Immature natural killer cell (primary cell): ENCODE measurements around the gene MEI4. TPM values are rescaled to one million over a fixed set of nuclear protein-coding genes. Genes with fewer than 3 reads are reported as not detected.
"Not testable (repeated sequence)": the region's sequence is repeated elsewhere in the genome, so short reads cannot be mapped to it uniquely, and the experiment has no call there.

Source experiments
- DNase-seq, 3 donors: peaks; one replicate each; pipeline ENCODE4 v3.0.0; 2022; ENCODE audit warnings: mixed read lengths in 1 of 3
- H3K27ac Mint-ChIP-seq, 6 donors: one replicate each; pipeline ENCODE4 v1.8.0; 2020; ENCODE audit warnings: mixed read lengths in 6 of 6, mild to moderate bottlenecking in 5 of 6, inconsistent platforms in 4 of 6, moderate library complexity in 3 of 6
- H3K27me3 Mint-ChIP-seq, 3 donors: one replicate each; pipeline ENCODE4 v1.8.0; 2020 to 2021; ENCODE audit warnings: low read depth in 3 of 3, mild to moderate bottlenecking in 3 of 3, mixed read lengths in 3 of 3, moderate library complexity in 3 of 3, inconsistent platforms in 1 of 3
- H3K36me3 Mint-ChIP-seq, 3 donors: one replicate each; pipeline ENCODE4 v1.8.0; 2020; ENCODE audit warnings: mixed read lengths in 3 of 3, inconsistent platforms in 2 of 3, mild to moderate bottlenecking in 2 of 3
- H3K4me1 Mint-ChIP-seq, 2 donors: one replicate each; pipeline ENCODE4 v1.8.0; 2020; ENCODE audit warnings: inconsistent platforms in 2 of 2, mild to moderate bottlenecking in 2 of 2, mixed read lengths in 2 of 2, moderate library complexity in 1 of 2
- H3K4me3 Mint-ChIP-seq, 5 donors: one replicate each; pipeline ENCODE4 v1.8.0; 2020; ENCODE audit warnings: mild to moderate bottlenecking in 5 of 5, mixed read lengths in 5 of 5, inconsistent platforms in 3 of 5, moderate library complexity in 3 of 5
- H3K9me3 Mint-ChIP-seq, 6 donors: one replicate each; pipeline ENCODE4 v1.8.0; 2020; ENCODE audit warnings: mild to moderate bottlenecking in 6 of 6, mixed read lengths in 6 of 6, inconsistent platforms in 4 of 6, moderate library complexity in 3 of 6
- polyA plus RNA-seq, 3 donors: library from polyadenylated mRNA; unstranded; fragments of 300-500 nt; fragmentation: Illumina TruSeq; gene quantifications; one replicate each; pipeline ENCODE4 v1.2.3, GENCODE V29; 2021

MEI4 gene
- polyA plus RNA-seq, 3 donors from 2014 or later = not detected

GRCh38 chr6:77650098-77650663 lies 2.7 kb upstream of the MEI4 start:
- DNase-seq = peak in 2 of 3 donors; percentile 0 to 1
- H3K27ac Mint-ChIP-seq = no peak overlapping the region
- H3K27me3 Mint-ChIP-seq = peaks cover 0 to 3% (median 1%) of the 10 kb centered on the region in 3 donors

GRCh38 chr6:77653816-77654215 lies 977 bp downstream of the MEI4 start:
- Mint-ChIP-seq H3K4me3 (no peak overlapping the region), H3K27me3 (peaks cover 0 to 3% (median 1%) of the 10 kb centered on the region in 3 donors), H3K27ac (no peak overlapping the region), H3K9me3 (peaks cover 8 to 36% (median 19%) of the 10 kb centered on the region in 6 donors), H3K4me1 (peaks cover 0 to 5% of the 10 kb centered on the region in 2 donors), H3K36me3 (peaks cover 0 to 5% (median 0%) of the 10 kb centered on the region in 3 donors)
- no peak for DNase-seq

More at GRCh38 chr6:77650098-77650663, 2.7 kb upstream of the MEI4 start:
- peaks cover 0 to 6% of the 10 kb centered on the region in 2 donors for H3K4me1 Mint-ChIP-seq
- H3K9me3 Mint-ChIP-seq = peaks cover 4 to 31% (median 10%) of the 10 kb centered on the region in 6 donors
- peak overlapping the region in 4 of 5 donors; percentile 8 to 50 (median 26) for H3K4me3 Mint-ChIP-seq
- H3K36me3 Mint-ChIP-seq = no peaks in the 10 kb centered on the region

GRCh38 chr6:77655035-77655434 lies 2.2 kb downstream of the MEI4 start:
- H3K4me3 Mint-ChIP-seq, H3K27me3 Mint-ChIP-seq, H3K36me3 Mint-ChIP-seq, H3K27ac Mint-ChIP-seq, DNase-seq, H3K4me1 Mint-ChIP-seq: not testable (repeated sequence)
- H3K9me3 Mint-ChIP-seq = peaks cover 8 to 32% (median 19%) of the 10 kb centered on the region in 6 donors

GRCh38 chr6:77656999-77657764 lies 4.3 kb downstream of the MEI4 start:
- H3K27ac Mint-ChIP-seq = no peak overlapping the region
- peaks cover 0 to 5% (median 0%) of the 10 kb centered on the region in 3 donors for H3K36me3 Mint-ChIP-seq
- no peaks in the 10 kb centered on the region for H3K27me3 Mint-ChIP-seq
- H3K4me1 Mint-ChIP-seq = no peaks in the 10 kb centered on the region
- H3K4me3 Mint-ChIP-seq = no peak overlapping the region
- H3K9me3 Mint-ChIP-seq = peaks cover 3 to 20% (median 13%) of the 10 kb centered on the region in 6 donors
- DNase-seq = no peak

- H3K4me1 Mint-ChIP-seq = no peaks in the 10 kb centered on the region
- no peak overlapping the region for H3K27ac Mint-ChIP-seq
- no peak overlapping the region for H3K4me3 Mint-ChIP-seq
- H3K36me3 Mint-ChIP-seq = no peaks in the 10 kb centered on the region
- H3K9me3 Mint-ChIP-seq = peaks cover 3 to 12% (median 10%) of the 10 kb centered on the region in 6 donors
- DNase-seq = no peak
- no peaks in the 10 kb centered on the region for H3K27me3 Mint-ChIP-seq
Observed at GRCh38 chr6:77666340-77666739, 13.5 kb downstream of the MEI4 start.

GRCh38 chr6:77666846-77667245 lies 14.0 kb downstream of the MEI4 start:
- H3K36me3 Mint-ChIP-seq = no peaks in the 10 kb centered on the region
- H3K27ac Mint-ChIP-seq = no peak overlapping the region
- no peaks in the 10 kb centered on the region for H3K4me1 Mint-ChIP-seq
- no peaks in the 10 kb centered on the region for H3K27me3 Mint-ChIP-seq
- peaks cover 3 to 12% (median 10%) of the 10 kb centered on the region in 6 donors for H3K9me3 Mint-ChIP-seq
- no peak overlapping the region for H3K4me3 Mint-ChIP-seq
- no peak for DNase-seq

GRCh38 chr6:77669913-77670312 lies 17.1 kb downstream of the MEI4 start:
- H3K27ac Mint-ChIP-seq = no peak overlapping the region
- no peaks in the 10 kb centered on the region for H3K27me3 Mint-ChIP-seq
- peaks cover 3 to 12% (median 7%) of the 10 kb centered on the region in 6 donors for H3K9me3 Mint-ChIP-seq
- no peak overlapping the region for H3K4me3 Mint-ChIP-seq
- no peak for DNase-seq
- no peaks in the 10 kb centered on the region for H3K36me3 Mint-ChIP-seq
- no peaks in the 10 kb centered on the region for H3K4me1 Mint-ChIP-seq

GRCh38 chr6:77674211-77674610 lies 21.4 kb downstream of the MEI4 start:
- H3K36me3 Mint-ChIP-seq = no peaks in the 10 kb centered on the region
- DNase-seq = no peak
- no peaks in the 10 kb centered on the region for H3K4me1 Mint-ChIP-seq
- no peak overlapping the region for H3K4me3 Mint-ChIP-seq
- no peak overlapping the region for H3K27ac Mint-ChIP-seq
- peaks cover 0 to 10% (median 3%) of the 10 kb centered on the region in 6 donors for H3K9me3 Mint-ChIP-seq
- H3K27me3 Mint-ChIP-seq = peaks cover 0 to 1% (median 0%) of the 10 kb centered on the region in 3 donors

GRCh38 chr6:77678048-77678447 lies 25.2 kb downstream of the MEI4 start:
- Mint-ChIP-seq H3K27me3 (peaks cover 0 to 1% (median 1%) of the 10 kb centered on the region in 3 donors), H3K4me1 (no peaks in the 10 kb centered on the region), H3K36me3 (no peaks in the 10 kb centered on the region), H3K4me3 (no peak overlapping the region), H3K27ac (no peak overlapping the region), H3K9me3 (peaks cover 0 to 12% (median 9%) of the 10 kb centered on the region in 6 donors)
- no peak for DNase-seq

GRCh38 chr6:77683515-77683914 lies 30.7 kb downstream of the MEI4 start:
- Mint-ChIP-seq H3K4me1 (no peaks in the 10 kb centered on the region), H3K27me3 (peaks cover 0 to 1% (median 0%) of the 10 kb centered on the region in 3 donors), H3K36me3 (no peaks in the 10 kb centered on the region), H3K4me3 (no peak overlapping the region), H3K27ac (no peak overlapping the region), H3K9me3 (peaks cover 1 to 29% (median 7%) of the 10 kb centered on the region in 6 donors)
- no peak for DNase-seq

GRCh38 chr6:77686931-77687330 lies 34.1 kb downstream of the MEI4 start:
- peaks cover 6 to 17% (median 10%) of the 10 kb centered on the region in 6 donors for H3K9me3 Mint-ChIP-seq
- H3K4me3 Mint-ChIP-seq = no peak overlapping the region
- H3K36me3 Mint-ChIP-seq = no peaks in the 10 kb centered on the region
- H3K27me3 Mint-ChIP-seq = no peaks in the 10 kb centered on the region
- DNase-seq = no peak
- no peaks in the 10 kb centered on the region for H3K4me1 Mint-ChIP-seq
- H3K27ac Mint-ChIP-seq = no peak overlapping the region

GRCh38 chr6:77688649-77689048 lies 35.8 kb downstream of the MEI4 start:
- Mint-ChIP-seq H3K9me3 (peaks cover 4 to 17% (median 9%) of the 10 kb centered on the region in 6 donors), H3K4me3 (no peak overlapping the region), H3K27ac (no peak overlapping the region), H3K36me3 (no peaks in the 10 kb centered on the region), H3K27me3 (no peaks in the 10 kb centered on the region), H3K4me1 (no peaks in the 10 kb centered on the region)
- DNase-seq = no peak

- H3K9me3 Mint-ChIP-seq = peaks cover 24 to 39% (median 31%) of the 10 kb centered on the region in 6 donors
- not testable (repeated sequence) for H3K4me1 Mint-ChIP-seq, H3K4me3 Mint-ChIP-seq, H3K27me3 Mint-ChIP-seq, H3K27ac Mint-ChIP-seq, DNase-seq, H3K36me3 Mint-ChIP-seq
Observed at GRCh38 chr6:77700095-77700494, 47.3 kb downstream of the MEI4 start.

GRCh38 chr6:77707603-77708002 lies 54.8 kb downstream of the MEI4 start:
- Mint-ChIP-seq H3K4me3 (no peak overlapping the region), H3K27me3 (no peaks in the 10 kb centered on the region), H3K36me3 (peaks cover 0 to 7% (median 0%) of the 10 kb centered on the region in 3 donors), H3K27ac (no peak overlapping the region), H3K9me3 (peaks cover 13 to 38% (median 28%) of the 10 kb centered on the region in 6 donors), H3K4me1 (no peaks in the 10 kb centered on the region)
- DNase-seq = no peak
